DOHH2 (cell line): ENCODE data around the gene PGAM1.

Experiments
- H3F3A ChIP-seq: fragments of 200-600 bp; sonication (generic), shearing (Covaris generic); 2 replicates; pipeline ENCODE4 v1.6.0; 2016; ENCODE audit warnings: antibody characterized with exemption, mild to moderate bottlenecking; ENCODE audit not compliant: control insufficient read depth, insufficient read depth
- H3K27ac ChIP-seq: fragments of 200-600 bp; sonication (generic); 2 replicates; pipeline ENCODE4 v1.5.1; 2014; ENCODE audit warnings: low read depth, mild to moderate bottlenecking, low read length, moderate library complexity
- H3K27me3 ChIP-seq: fragments of 200-600 bp; sonication (generic); 2 replicates; pipeline ENCODE4 v1.6.1; 2014; ENCODE audit warnings: mild to moderate bottlenecking, low read length, mixed read lengths; ENCODE audit not compliant: control insufficient read depth
- H3K36me3 ChIP-seq: fragments of 200-600 bp; sonication (generic); 2 replicates; pipeline ENCODE4 v1.6.1; 2014; ENCODE audit warnings: mild to moderate bottlenecking, low read length, moderate library complexity, mixed read lengths; ENCODE audit not compliant: control insufficient read depth
- H3K4me1 ChIP-seq: fragments of 200-600 bp; sonication (generic); 2 replicates; pipeline ENCODE4 v1.6.1; 2014; ENCODE audit warnings: mild to moderate bottlenecking, low read length, mixed read lengths; ENCODE audit not compliant: control insufficient read depth
- H3K4me2 ChIP-seq: fragments of 200-600 bp; sonication (generic); 2 replicates; pipeline ENCODE4 v1.6.0; 2014; ENCODE audit warnings: mild to moderate bottlenecking, low read length, moderate library complexity
- H3K4me3 ChIP-seq: fragments of 200-600 bp; sonication (generic); 2 replicates; pipeline ENCODE4 v1.5.1; 2014; ENCODE audit warnings: mild to moderate bottlenecking, low read length, mixed read lengths
- H3K79me2 ChIP-seq: fragments of 200-600 bp; sonication (generic); 2 replicates; pipeline ENCODE4 v1.6.1; 2014; ENCODE audit warnings: mild to moderate bottlenecking, low read length, mixed read lengths; ENCODE audit not compliant: control insufficient read depth
- H3K9me2 ChIP-seq: fragments of 200-600 bp; sonication (generic); replicated peaks from 2 replicates; pipeline ENCODE4 v1.6.1; 2014; ENCODE audit warnings: mild to moderate bottlenecking, low read length, mixed read lengths; ENCODE audit not compliant: control insufficient read depth
- H3K9me3 ChIP-seq: fragments of 200-600 bp; sonication (generic); 2 replicates; pipeline ENCODE4 v1.6.1; 2014; ENCODE audit warnings: antibody characterized with exemption, low read length, mixed read lengths; ENCODE audit not compliant: control insufficient read depth, insufficient read depth
- H4K20me1 ChIP-seq: fragments of 200-600 bp; sonication (generic); 2 replicates; pipeline ENCODE4 v1.6.0; 2014; ENCODE audit warnings: low read depth, mild to moderate bottlenecking, antibody characterized with exemption, low read length, moderate library complexity; ENCODE audit not compliant: control insufficient read depth, insufficient read depth
- CTCF ChIP-seq: fragments of 200-600 bp; sonication (generic); IDR thresholded peaks from one replicate; pipeline ENCODE4 v1.5.1; 2014; ENCODE audit warnings: antibody characterized with exemption, mild to moderate bottlenecking, low read depth, low read length; ENCODE audit not compliant: poor library complexity, severe bottlenecking
- EZH2phosphoT487 ChIP-seq: fragments of 200-600 bp; sonication (generic); IDR thresholded peaks from 2 replicates; pipeline ENCODE4 v1.6.1; 2017; ENCODE audit warnings: borderline replicate concordance, mild to moderate bottlenecking, antibody characterized with exemption, low read length, moderate library complexity, mixed read lengths

The PGAM1 gene

GRCh38 chr10:97408496-97408992, 17.4 kb upstream of the PGAM1 start:
- H3K9me3 ChIP-seq: no peaks in the 10 kb centered on the region
- H3K79me2 ChIP-seq: no peaks in the 10 kb centered on the region
- H3K36me3 ChIP-seq: no peaks in the 10 kb centered on the region
- peaks cover 18% of the 10 kb centered on the region for H3K4me1 ChIP-seq
- no peak overlapping the region for H3K4me3 ChIP-seq
- H3K27me3 ChIP-seq: no peaks in the 10 kb centered on the region
- no peaks in the 10 kb centered on the region for H3F3A ChIP-seq
- TF ChIP-seq CTCF (no peak), EZH2phosphoT487 (no peak)
- H4K20me1 ChIP-seq: no peaks in the 10 kb centered on the region
- no peaks in the 10 kb centered on the region for H3K9me2 ChIP-seq
- no peak overlapping the region for H3K4me2 ChIP-seq
- H3K27ac ChIP-seq: no peak overlapping the region

- H3K4me1 ChIP-seq: peaks cover 23% of the 10 kb centered on the region
- H3K27ac ChIP-seq: no peak overlapping the region
- H3K4me3 ChIP-seq: no peak overlapping the region
- no peaks in the 10 kb centered on the region for H3K9me2 ChIP-seq
- no peaks in the 10 kb centered on the region for H3F3A ChIP-seq
- H3K4me2 ChIP-seq: no peak overlapping the region
- no peaks in the 10 kb centered on the region for H3K36me3 ChIP-seq
- no peaks in the 10 kb centered on the region for H3K27me3 ChIP-seq
- H3K79me2 ChIP-seq: no peaks in the 10 kb centered on the region
- H4K20me1 ChIP-seq: no peaks in the 10 kb centered on the region
- no peaks in the 10 kb centered on the region for H3K9me3 ChIP-seq
- no peak for TF ChIP-seq EZH2phosphoT487
- TF ChIP-seq CTCF: no peak
These were observed 14.6 kb upstream of the PGAM1 start for GRCh38 chr10:97411406-97411805.

GRCh38 chr10:97412891-97413304, 13.1 kb upstream of the PGAM1 start:
- Histone ChIP-seq H3K27me3 (no peaks in the 10 kb centered on the region), H4K20me1 (no peaks in the 10 kb centered on the region), H3F3A (no peaks in the 10 kb centered on the region), H3K4me3 (no peak overlapping the region), H3K27ac (no peak overlapping the region), H3K9me2 (no peaks in the 10 kb centered on the region), H3K4me2 (no peak overlapping the region), H3K79me2 (no peaks in the 10 kb centered on the region), H3K4me1 (peaks cover 19% of the 10 kb centered on the region), H3K36me3 (no peaks in the 10 kb centered on the region), H3K9me3 (no peaks in the 10 kb centered on the region)
- TF ChIP-seq CTCF: no peak
- TF ChIP-seq EZH2phosphoT487: no peak
